Measurements from ENCODE around the gene SYNM. TPM values are rescaled to one million over a fixed set of nuclear protein-coding genes. Genes with fewer than 3 reads are reported as not detected.

Gene SYNM
- 1,000 to 10,000 TPM in 3 of 4 donors, 100 to 1,000 TPM in 1; 731 to 1,357 (median 1,117) TPM for total RNA-seq
- 10 to 100 TPM in 1 of 3 donors, 1 to 10 TPM in 1, under 1 TPM in 1; 0.69 to 31.9 (median 9.0) TPM for polyA plus RNA-seq

- Histone ChIP-seq H3K27me3 (no peaks in the 10 kb centered on the region), H3K27ac (peak within 1 kb of the TSS; percentile 90 to 100 (median 96)), H3K36me3 (peaks cover 0 to 15% (median 5%) of the 10 kb centered on the region in 4 donors), H3K9me3 (no peaks in the 10 kb centered on the region), H3K4me3 (peak within 1 kb of the TSS; percentile 81 to 87 (median 82)), H3K4me1 (peaks cover 0 to 24% (median 13%) of the 10 kb centered on the region in 4 donors)
- 1% methylated on average over 91 of the region's 91 CpGs for WGBS, 2 donors
- peak; percentile 98 to 100 (median 100) for TF ChIP-seq POLR2AphosphoS5 (IDR thresholded peaks at IDR 0.05)
- peak; percentile 30 to 90 (median 44) for TF ChIP-seq CTCF (IDR thresholded peaks at IDR 0.05)
- peak; percentile 87 to 95 for TF ChIP-seq POLR2A (IDR thresholded peaks at IDR 0.05)
- TF ChIP-seq EP300 (IDR thresholded peaks at IDR 0.05) = no peak
- intact Hi-C loops (cut with DNase I) = loop anchor here (1.0 to 5.0 kb wide), 2 partner anchors 37 to 109 kb away; no protein-coding TSS in a partner anchor
- DNase-seq = peak; percentile 94
These were observed at the start of gene SYNM for GRCh38 chr15:99104788-99105513. Gene SYNM, plus strand, starts transcription at chr15:99105080. Its CDS starts 120 bp downstream, at chr15:99105200.

- no peak for TF ChIP-seq EP300 (IDR thresholded peaks at IDR 0.05)
- TF ChIP-seq POLR2AphosphoS5 (IDR thresholded peaks at IDR 0.05) = no peak
- TF ChIP-seq CTCF (IDR thresholded peaks at IDR 0.05) = no peak
- no peak for TF ChIP-seq POLR2A (IDR thresholded peaks at IDR 0.05)
- intact Hi-C loops (cut with DNase I) = loop anchor here (5.0 kb wide), 2 partner anchors 38 to 278 kb away; no protein-coding TSS in a partner anchor
These were observed 49.2 kb upstream of the SYNM start for GRCh38 chr15:99055555-99056134.

GRCh38 chr15:99057020-99057419 lies 47.9 kb upstream of the SYNM start:
- H3K9me3 ChIP-seq = no peaks in the 10 kb centered on the region
- peak overlapping the region; percentile 15 to 96 (median 89) for H3K27ac ChIP-seq
- intact Hi-C loops (cut with DNase I) = loop anchor here (5.0 kb wide), 2 partner anchors 40 to 280 kb away; no protein-coding TSS in a partner anchor
- no peaks in the 10 kb centered on the region for H3K36me3 ChIP-seq
- no peaks in the 10 kb centered on the region for H3K27me3 ChIP-seq
- no peak for DNase-seq
- no peak overlapping the region for H3K4me3 ChIP-seq
- WGBS, 2 donors = 78 to 86% methylated on average over 4 of the region's 4 CpGs
- TF ChIP-seq POLR2A (IDR thresholded peaks at IDR 0.05) = no peak
- no peak for TF ChIP-seq POLR2AphosphoS5 (IDR thresholded peaks at IDR 0.05)
- TF ChIP-seq EP300 (IDR thresholded peaks at IDR 0.05) = no peak
- no peak for TF ChIP-seq CTCF (IDR thresholded peaks at IDR 0.05)
- H3K4me1 ChIP-seq = peaks cover 0 to 21% (median 18%) of the 10 kb centered on the region in 4 donors

More at GRCh38 chr15:99055555-99056134, 49.2 kb upstream of the SYNM start:
- Histone ChIP-seq H3K9me3 (no peaks in the 10 kb centered on the region), H3K27me3 (no peaks in the 10 kb centered on the region), H3K4me3 (no peak overlapping the region), H3K4me1 (peaks cover 0 to 21% (median 18%) of the 10 kb centered on the region in 4 donors), H3K36me3 (no peaks in the 10 kb centered on the region), H3K27ac (no peak overlapping the region)
- no peak for DNase-seq
- 75 to 76% methylated on average over 6 of the region's 6 CpGs for WGBS, 2 donors

GRCh38 chr15:99057697-99058420 lies 47.0 kb upstream of the SYNM start:
- TF ChIP-seq POLR2A (IDR thresholded peaks at IDR 0.05) = no peak
- TF ChIP-seq EP300 (IDR thresholded peaks at IDR 0.05) = no peak
- no peak for TF ChIP-seq CTCF (IDR thresholded peaks at IDR 0.05)
- peak in 1 of 4 donors; percentile 12 for TF ChIP-seq POLR2AphosphoS5 (IDR thresholded peaks at IDR 0.05)
- Histone ChIP-seq H3K9me3 (no peaks in the 10 kb centered on the region), H3K27me3 (no peaks in the 10 kb centered on the region), H3K27ac (peak overlapping the region; percentile 86 to 96 (median 92)), H3K4me1 (peaks cover 0 to 21% (median 18%) of the 10 kb centered on the region in 4 donors), H3K36me3 (no peaks in the 10 kb centered on the region), H3K4me3 (no peak overlapping the region)
- intact Hi-C loops (cut with DNase I) = loop anchor here (2.0 to 5.0 kb wide), 4 partner anchors 41 to 407 kb away; no protein-coding TSS in a partner anchor
- peak; percentile 67 for DNase-seq
- 62 to 77% methylated on average over 20 of the region's 20 CpGs for WGBS, 2 donors
